ENCODE measurements around the gene METTL17. TPM values are rescaled to one million over a fixed set of nuclear protein-coding genes. Genes with fewer than 3 reads are reported as not detected.
A peak's percentile ranks its signal among the peaks of the same experiment; 100 is the strongest.
"Not testable (repeated sequence)": the region's sequence is repeated elsewhere in the genome, so short reads cannot be mapped to it uniquely, and the experiment has no call there.

Gene METTL17
- polyA plus RNA-seq, 1 donor from 2014 or later = 231 TPM

- Histone ChIP-seq H3K9me3 (ENCODE audit: low read length) (no peaks in the 10 kb centered on the region), H3K79me2 (replicated peaks; ENCODE audit: insufficient read depth, low read length) (no peaks in the 10 kb centered on the region), H3K27ac (ENCODE audit: low read length) (no peak overlapping the region), H3K9me2 (ENCODE audit: insufficient read depth, low read length) (no peaks in the 10 kb centered on the region), H3K36me3 (ENCODE audit: insufficient read depth, low read length) (no peaks in the 10 kb centered on the region), H4K20me1 (ENCODE audit: insufficient read depth) (no peaks in the 10 kb centered on the region), H3F3A (ENCODE audit: insufficient read depth, low read length, poor library complexity, severe bottlenecking) (no peaks in the 10 kb centered on the region), H3K4me3 (ENCODE audit: low read length) (no peak overlapping the region), H3K9ac (ENCODE audit: low read length) (no peak overlapping the region), H2AFZ (ENCODE audit: low read depth, low read length) (no peak overlapping the region), H3K4me2 (ENCODE audit: low read length) (no peak overlapping the region), H3K27me3 (ENCODE audit: insufficient read depth, low read depth, low read length) (no peaks in the 10 kb centered on the region)
- TF ChIP-seq RAD21 (conservative IDR thresholded peaks at IDR 0.05) (no peak), TAF1 (IDR thresholded peaks at IDR 0.05; ENCODE audit: low read depth) (no peak), MXI1 (conservative IDR thresholded peaks at IDR 0.05; ENCODE audit: poor library complexity, severe bottlenecking) (no peak), EP300 (conservative IDR thresholded peaks at IDR 0.05; ENCODE audit: poor library complexity, severe bottlenecking) (no peak), REST (IDR thresholded peaks at IDR 0.05; ENCODE audit: borderline replicate concordance) (no peak), CTCF (IDR thresholded peaks at IDR 0.05; ENCODE audit: poor library complexity, severe bottlenecking) (peak; percentile 18), EZH2 (IDR thresholded peaks at IDR 0.05; ENCODE audit: borderline replicate concordance, insufficient read depth, low read length, poor library complexity, severe bottlenecking) (no peak), POLR2AphosphoS5 (IDR thresholded peaks at IDR 0.05) (no peak), SMC3 (conservative IDR thresholded peaks at IDR 0.05; ENCODE audit: poor library complexity) (peak; percentile 6)
These were observed 50.7 kb downstream of the METTL17 start for GRCh38 chr14:21040370-21040925.

DNA sequence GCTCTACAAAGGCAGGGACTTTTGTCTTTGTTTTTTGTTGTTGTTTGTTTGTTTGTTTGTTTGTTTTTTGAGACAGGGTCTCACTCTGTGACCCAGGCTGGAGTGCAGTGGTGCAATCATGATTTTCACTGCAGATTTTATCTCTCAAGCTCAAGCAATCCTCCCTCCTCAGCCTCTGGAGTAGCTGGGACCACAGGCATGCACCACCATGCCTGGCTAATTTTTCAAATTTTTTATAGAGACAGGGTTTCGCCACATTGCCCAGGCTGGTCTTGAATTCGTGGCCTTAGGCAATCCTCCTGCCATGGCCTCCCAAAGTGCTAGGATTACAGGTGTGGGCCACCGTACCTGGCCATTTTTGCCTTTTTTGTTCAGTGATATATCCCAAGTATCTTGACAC is 51.2 kb downstream of the METTL17 start:
- H3K9me3 ChIP-seq (ENCODE audit: low read length); H3K27me3 ChIP-seq (ENCODE audit: insufficient read depth, low read depth, low read length); H3K36me3 ChIP-seq (ENCODE audit: insufficient read depth, low read length); H4K20me1 ChIP-seq (ENCODE audit: insufficient read depth); H3K4me3 ChIP-seq (ENCODE audit: low read length); H3K79me2 ChIP-seq (replicated peaks; ENCODE audit: insufficient read depth, low read length); H3K9ac ChIP-seq (ENCODE audit: low read length); H3K27ac ChIP-seq (ENCODE audit: low read length); H3K4me2 ChIP-seq (ENCODE audit: low read length); H2AFZ ChIP-seq (ENCODE audit: low read depth, low read length); H3K9me2 ChIP-seq (ENCODE audit: insufficient read depth, low read length); H3F3A ChIP-seq (ENCODE audit: insufficient read depth, low read length, poor library complexity, severe bottlenecking): not testable (repeated sequence)

Measured in neural cell (in vitro differentiated cells).